Measurements from ENCODE around the gene MCM3AP.

Gene MCM3AP

GRCh38 chr21:46194374-46195334 lies 90.8 kb downstream of the MCM3AP start:
- H3K9me3 ChIP-seq (replicated peaks; ENCODE audit: insufficient read depth, low read length), result no peaks in the 10 kb centered on the region
- no peak overlapping the region for H3K27ac ChIP-seq (ENCODE audit: low read length)
- H3F3A ChIP-seq (ENCODE audit: insufficient read depth, low read length), result no peaks in the 10 kb centered on the region
- no peak overlapping the region for H3K4me3 ChIP-seq (ENCODE audit: low read length)
- no peak overlapping the region for H3K4me2 ChIP-seq (ENCODE audit: low read depth, low read length)
- no peaks in the 10 kb centered on the region for H3K79me2 ChIP-seq (ENCODE audit: low read length)
- H2AFZ ChIP-seq (ENCODE audit: low read length), result no peak overlapping the region
- H3K9ac ChIP-seq (ENCODE audit: low read length), result no peak overlapping the region
- H3K27me3 ChIP-seq (replicated peaks; ENCODE audit: insufficient read depth, low read length), result no peaks in the 10 kb centered on the region
- TF ChIP-seq EZH2phosphoT487 (IDR thresholded peaks at IDR 0.05; ENCODE audit: low read length) (no peak), CTCF (IDR thresholded peaks at IDR 0.05; ENCODE audit: low read length) (no peak), EZH2 (optimal IDR thresholded peaks at IDR 0.05; ENCODE audit: low read depth, low read length) (no peak)
- no peak for DNase-seq
- no peaks in the 10 kb centered on the region for H4K20me1 ChIP-seq (ENCODE audit: insufficient read depth, low read length)
- no peaks in the 10 kb centered on the region for H3K9me2 ChIP-seq (replicated peaks; ENCODE audit: insufficient read depth, low read length)
- peaks cover 25% of the 10 kb centered on the region for H3K36me3 ChIP-seq (replicated peaks; ENCODE audit: insufficient read depth, low read length)
- no peaks in the 10 kb centered on the region for H3K4me1 ChIP-seq (ENCODE audit: low read length)

GRCh38 chr21:46193829-46194373 lies 91.5 kb downstream of the MCM3AP start:
- no peaks in the 10 kb centered on the region for H3K9me3 ChIP-seq (replicated peaks; ENCODE audit: insufficient read depth, low read length)
- no peaks in the 10 kb centered on the region for H3K27me3 ChIP-seq (replicated peaks; ENCODE audit: insufficient read depth, low read length)
- TF ChIP-seq EZH2 (optimal IDR thresholded peaks at IDR 0.05; ENCODE audit: low read depth, low read length) (no peak), EZH2phosphoT487 (IDR thresholded peaks at IDR 0.05; ENCODE audit: low read length) (no peak), CTCF (IDR thresholded peaks at IDR 0.05; ENCODE audit: low read length) (no peak)

GRCh38 chr21:46191686-46192575 lies 93.5 kb downstream of the MCM3AP start:
- TF ChIP-seq EZH2 (optimal IDR thresholded peaks at IDR 0.05; ENCODE audit: low read depth, low read length) (no peak), CTCF (IDR thresholded peaks at IDR 0.05; ENCODE audit: low read length) (no peak), EZH2phosphoT487 (IDR thresholded peaks at IDR 0.05; ENCODE audit: low read length) (no peak)
- no peaks in the 10 kb centered on the region for H3K27me3 ChIP-seq (replicated peaks; ENCODE audit: insufficient read depth, low read length)
- H3K9me3 ChIP-seq (replicated peaks; ENCODE audit: insufficient read depth, low read length), result no peaks in the 10 kb centered on the region
- H3K4me2 ChIP-seq (ENCODE audit: low read depth, low read length), result no peak overlapping the region
- no peak overlapping the region for H2AFZ ChIP-seq (ENCODE audit: low read length)
- H3K9me2 ChIP-seq (replicated peaks; ENCODE audit: insufficient read depth, low read length), result no peaks in the 10 kb centered on the region
- no peak for DNase-seq
- H3K4me3 ChIP-seq (ENCODE audit: low read length), result no peak overlapping the region
- no peaks in the 10 kb centered on the region for H4K20me1 ChIP-seq (ENCODE audit: insufficient read depth, low read length)
- no peaks in the 10 kb centered on the region for H3F3A ChIP-seq (ENCODE audit: insufficient read depth, low read length)
- H3K4me1 ChIP-seq (ENCODE audit: low read length), result no peaks in the 10 kb centered on the region
- no peak overlapping the region for H3K27ac ChIP-seq (ENCODE audit: low read length)
- peaks cover 19% of the 10 kb centered on the region for H3K36me3 ChIP-seq (replicated peaks; ENCODE audit: insufficient read depth, low read length)
- H3K9ac ChIP-seq (ENCODE audit: low read length), result no peak overlapping the region
- no peaks in the 10 kb centered on the region for H3K79me2 ChIP-seq (ENCODE audit: low read length)

More at GRCh38 chr21:46193829-46194373, 91.5 kb downstream of the MCM3AP start:
- peaks cover 25% of the 10 kb centered on the region for H3K36me3 ChIP-seq (replicated peaks; ENCODE audit: insufficient read depth, low read length)
- H3F3A ChIP-seq (ENCODE audit: insufficient read depth, low read length), result no peaks in the 10 kb centered on the region
- no peak overlapping the region for H3K4me2 ChIP-seq (ENCODE audit: low read depth, low read length)
- H4K20me1 ChIP-seq (ENCODE audit: insufficient read depth, low read length), result no peaks in the 10 kb centered on the region
- H3K9ac ChIP-seq (ENCODE audit: low read length), result no peak overlapping the region
- no peak for DNase-seq
- no peak overlapping the region for H3K4me3 ChIP-seq (ENCODE audit: low read length)
- H2AFZ ChIP-seq (ENCODE audit: low read length), result no peak overlapping the region
- no peaks in the 10 kb centered on the region for H3K9me2 ChIP-seq (replicated peaks; ENCODE audit: insufficient read depth, low read length)
- no peak overlapping the region for H3K27ac ChIP-seq (ENCODE audit: low read length)
- H3K79me2 ChIP-seq (ENCODE audit: low read length), result no peaks in the 10 kb centered on the region
- no peaks in the 10 kb centered on the region for H3K4me1 ChIP-seq (ENCODE audit: low read length)
